HepG2 (cell line): ENCODE data around the gene STX10. TPM values are rescaled to one million over a fixed set of nuclear protein-coding genes. Genes with fewer than 3 reads are reported as not detected.
A peak's percentile ranks its signal among the peaks of the same experiment; 100 is the strongest.

Source experiments
- KLF9 ChIP-seq: IDR thresholded peaks from 2 replicates; pipeline ENCODE4 v1.6.1; 2016; ENCODE audit warnings: low read depth
- RAD21 ChIP-seq: fragments of 450-650 bp; formaldehyde crosslinking; IDR thresholded peaks from 2 replicates; pipeline ENCODE4 v1.5.0; 2020; ENCODE audit warnings: mild to moderate bottlenecking
- SMC3 ChIP-seq: IDR thresholded peaks from 2 replicates; pipeline ENCODE4 v1.6.1; 2011; ENCODE audit warnings: low read length, improper control_type of control experiment
- ZFP36L2 ChIP-seq: sonication (generic); formaldehyde crosslinking; IDR thresholded peaks from 2 replicates; pipeline ENCODE4 v1.4.0; 2020; ENCODE audit warnings: missing genetic modification reagents
- ZNF780A ChIP-seq: sonication (generic); formaldehyde crosslinking; IDR thresholded peaks from 2 replicates; pipeline ENCODE4 v1.8.0; 2022; ENCODE audit warnings: mild to moderate bottlenecking, missing genetic modification reagents, moderate library complexity
- polyA plus RNA-seq, 8 experiments: library from polyadenylated mRNA; depleted of rRNA in 3 of 8; stranded (reverse) in 7 of 8; unstranded in 1 of 8; fragments of >200 nt; fragmentation: Illumina TruSeq in 4 of 8; extraction: Trizol in 4 of 8; gene quantifications; 2 replicates each; pipeline versions ENCODE4 v1.2.1 to v1.2.3, GENCODE V29; 2011 to 2016; ENCODE audit warnings: low read depth in 4 of 8, missing spikeins in 1 of 8, mixed read lengths in 1 of 8; ENCODE audit not compliant: insufficient read depth in 1 of 8
- total RNA-seq, 5 experiments: library from RNA; depleted of rRNA; stranded (reverse); fragments of >200 nt; fragmentation: Illumina TruSeq; extraction: Trizol; gene quantifications; 2 replicates each; pipeline ENCODE4 v1.2.3, GENCODE V29; 2016; ENCODE audit warnings: low read depth in 1 of 5
- TF ChIP-seq, protein P1 (sequence below): sonication (generic); formaldehyde crosslinking; IDR thresholded peaks from 2 replicates; pipeline ENCODE4 v1.4.0; 2020; ENCODE audit warnings: missing genetic modification reagents, borderline replicate concordance
- TF ChIP-seq, protein P2 (sequence below): sonication (generic); formaldehyde crosslinking; IDR thresholded peaks from 2 replicates; pipeline ENCODE4 v1.4.0; 2020; ENCODE audit warnings: missing genetic modification reagents, borderline replicate concordance
- TF ChIP-seq, protein P3 (sequence below): sonication (generic); formaldehyde crosslinking; IDR thresholded peaks from 2 replicates; pipeline ENCODE4 v1.4.0; 2020; ENCODE audit warnings: missing genetic modification reagents
- TF ChIP-seq, protein P4 (sequence below): IDR thresholded peaks from 2 replicates; pipeline ENCODE4 v1.6.1; 2012; ENCODE audit warnings: low read length, improper control_type of control experiment
- TF ChIP-seq, protein P5 (sequence below), 2 experiments: sonication (generic) in 1 of 2; formaldehyde crosslinking in 1 of 2; IDR thresholded peaks; 2 replicates each; pipeline versions ENCODE4 v1.4.0 to v1.6.1; 2016 to 2020; ENCODE audit warnings: borderline replicate concordance in 1 of 2, low read depth in 1 of 2, mild to moderate bottlenecking in 1 of 2, missing genetic modification reagents in 1 of 2

The STX10 gene
- total and polyA plus RNA-seq, 2 of the 13 experiments (the other 11 are each of a cell fraction or from before 2014, with no cell fraction given): 47.9 to 66.4 TPM

DNA sequence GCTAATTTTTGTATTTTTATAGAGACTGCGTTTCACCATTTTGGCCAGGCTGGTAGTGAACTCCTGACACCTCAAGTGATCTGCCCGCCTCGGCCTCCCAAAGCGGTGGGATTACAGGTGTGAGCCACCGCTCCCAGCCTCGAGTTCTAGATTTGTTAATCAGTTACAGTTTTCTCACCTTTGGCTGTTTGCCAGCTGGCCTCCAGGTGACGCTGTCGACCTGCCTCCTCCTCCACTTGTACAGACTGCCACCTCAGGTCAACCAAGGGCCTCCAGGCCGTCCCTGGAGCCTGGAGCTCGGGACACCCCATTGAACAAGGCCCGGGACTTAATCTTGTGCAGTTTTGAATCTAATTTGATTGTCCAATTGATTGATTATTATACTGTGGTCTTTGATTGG lies 45.5 kb upstream of the STX10 start (continued):
- TF ChIP-seq, protein P1, sequence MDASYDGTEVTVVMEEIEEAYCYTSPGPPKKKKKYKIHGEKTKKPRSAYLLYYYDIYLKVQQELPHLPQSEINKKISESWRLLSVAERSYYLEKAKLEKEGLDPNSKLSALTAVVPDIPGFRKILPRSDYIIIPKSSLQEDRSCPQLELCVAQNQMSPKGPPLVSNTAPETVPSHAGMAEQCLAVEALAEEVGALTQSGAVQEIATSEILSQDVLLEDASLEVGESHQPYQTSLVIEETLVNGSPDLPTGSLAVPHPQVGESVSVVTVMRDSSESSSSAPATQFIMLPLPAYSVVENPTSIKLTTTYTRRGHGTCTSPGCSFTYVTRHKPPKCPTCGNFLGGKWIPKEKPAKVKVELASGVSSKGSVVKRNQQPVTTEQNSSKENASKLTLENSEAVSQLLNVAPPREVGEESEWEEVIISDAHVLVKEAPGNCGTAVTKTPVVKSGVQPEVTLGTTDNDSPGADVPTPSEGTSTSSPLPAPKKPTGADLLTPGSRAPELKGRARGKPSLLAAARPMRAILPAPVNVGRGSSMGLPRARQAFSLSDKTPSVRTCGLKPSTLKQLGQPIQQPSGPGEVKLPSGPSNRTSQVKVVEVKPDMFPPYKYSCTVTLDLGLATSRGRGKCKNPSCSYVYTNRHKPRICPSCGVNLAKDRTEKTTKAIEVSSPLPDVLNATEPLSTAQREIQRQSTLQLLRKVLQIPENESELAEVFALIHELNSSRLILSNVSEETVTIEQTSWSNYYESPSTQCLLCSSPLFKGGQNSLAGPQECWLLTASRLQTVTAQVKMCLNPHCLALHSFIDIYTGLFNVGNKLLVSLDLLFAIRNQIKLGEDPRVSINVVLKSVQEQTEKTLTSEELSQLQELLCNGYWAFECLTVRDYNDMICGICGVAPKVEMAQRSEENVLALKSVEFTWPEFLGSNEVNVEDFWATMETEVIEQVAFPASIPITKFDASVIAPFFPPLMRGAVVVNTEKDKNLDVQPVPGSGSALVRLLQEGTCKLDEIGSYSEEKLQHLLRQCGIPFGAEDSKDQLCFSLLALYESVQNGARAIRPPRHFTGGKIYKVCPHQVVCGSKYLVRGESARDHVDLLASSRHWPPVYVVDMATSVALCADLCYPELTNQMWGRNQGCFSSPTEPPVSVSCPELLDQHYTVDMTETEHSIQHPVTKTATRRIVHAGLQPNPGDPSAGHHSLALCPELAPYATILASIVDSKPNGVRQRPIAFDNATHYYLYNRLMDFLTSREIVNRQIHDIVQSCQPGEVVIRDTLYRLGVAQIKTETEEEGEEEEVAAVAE: 0 out of 2 replicates have a peak, but pooled peaks have one; percentile 36
- TF ChIP-seq, protein P2, sequence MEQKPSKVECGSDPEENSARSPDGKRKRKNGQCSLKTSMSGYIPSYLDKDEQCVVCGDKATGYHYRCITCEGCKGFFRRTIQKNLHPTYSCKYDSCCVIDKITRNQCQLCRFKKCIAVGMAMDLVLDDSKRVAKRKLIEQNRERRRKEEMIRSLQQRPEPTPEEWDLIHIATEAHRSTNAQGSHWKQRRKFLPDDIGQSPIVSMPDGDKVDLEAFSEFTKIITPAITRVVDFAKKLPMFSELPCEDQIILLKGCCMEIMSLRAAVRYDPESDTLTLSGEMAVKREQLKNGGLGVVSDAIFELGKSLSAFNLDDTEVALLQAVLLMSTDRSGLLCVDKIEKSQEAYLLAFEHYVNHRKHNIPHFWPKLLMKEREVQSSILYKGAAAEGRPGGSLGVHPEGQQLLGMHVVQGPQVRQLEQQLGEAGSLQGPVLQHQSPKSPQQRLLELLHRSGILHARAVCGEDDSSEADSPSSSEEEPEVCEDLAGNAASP (CRISPR knock-in tag): peak; percentile 84; the same call in 1 of the 2 replicates
- TF ChIP-seq, protein P3, sequence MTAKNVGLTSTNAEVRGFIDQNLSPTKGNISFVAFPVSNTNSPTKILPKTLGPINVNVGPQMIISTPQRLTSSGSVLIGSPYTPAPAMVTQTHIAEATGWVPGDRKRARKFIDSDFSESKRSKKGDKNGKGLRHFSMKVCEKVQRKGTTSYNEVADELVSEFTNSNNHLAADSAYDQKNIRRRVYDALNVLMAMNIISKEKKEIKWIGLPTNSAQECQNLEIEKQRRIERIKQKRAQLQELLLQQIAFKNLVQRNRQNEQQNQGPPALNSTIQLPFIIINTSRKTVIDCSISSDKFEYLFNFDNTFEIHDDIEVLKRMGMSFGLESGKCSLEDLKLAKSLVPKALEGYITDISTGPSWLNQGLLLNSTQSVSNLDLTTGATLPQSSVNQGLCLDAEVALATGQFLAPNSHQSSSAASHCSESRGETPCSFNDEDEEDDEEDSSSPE: 0 out of 2 replicates have a peak, but pooled peaks have one; percentile 24
- TF ChIP-seq, protein P4, sequence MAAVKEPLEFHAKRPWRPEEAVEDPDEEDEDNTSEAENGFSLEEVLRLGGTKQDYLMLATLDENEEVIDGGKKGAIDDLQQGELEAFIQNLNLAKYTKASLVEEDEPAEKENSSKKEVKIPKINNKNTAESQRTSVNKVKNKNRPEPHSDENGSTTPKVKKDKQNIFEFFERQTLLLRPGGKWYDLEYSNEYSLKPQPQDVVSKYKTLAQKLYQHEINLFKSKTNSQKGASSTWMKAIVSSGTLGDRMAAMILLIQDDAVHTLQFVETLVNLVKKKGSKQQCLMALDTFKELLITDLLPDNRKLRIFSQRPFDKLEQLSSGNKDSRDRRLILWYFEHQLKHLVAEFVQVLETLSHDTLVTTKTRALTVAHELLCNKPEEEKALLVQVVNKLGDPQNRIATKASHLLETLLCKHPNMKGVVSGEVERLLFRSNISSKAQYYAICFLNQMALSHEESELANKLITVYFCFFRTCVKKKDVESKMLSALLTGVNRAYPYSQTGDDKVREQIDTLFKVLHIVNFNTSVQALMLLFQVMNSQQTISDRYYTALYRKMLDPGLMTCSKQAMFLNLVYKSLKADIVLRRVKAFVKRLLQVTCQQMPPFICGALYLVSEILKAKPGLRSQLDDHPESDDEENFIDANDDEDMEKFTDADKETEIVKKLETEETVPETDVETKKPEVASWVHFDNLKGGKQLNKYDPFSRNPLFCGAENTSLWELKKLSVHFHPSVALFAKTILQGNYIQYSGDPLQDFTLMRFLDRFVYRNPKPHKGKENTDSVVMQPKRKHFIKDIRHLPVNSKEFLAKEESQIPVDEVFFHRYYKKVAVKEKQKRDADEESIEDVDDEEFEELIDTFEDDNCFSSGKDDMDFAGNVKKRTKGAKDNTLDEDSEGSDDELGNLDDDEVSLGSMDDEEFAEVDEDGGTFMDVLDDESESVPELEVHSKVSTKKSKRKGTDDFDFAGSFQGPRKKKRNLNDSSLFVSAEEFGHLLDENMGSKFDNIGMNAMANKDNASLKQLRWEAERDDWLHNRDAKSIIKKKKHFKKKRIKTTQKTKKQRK: no peak
- TF ChIP-seq, protein P5, sequence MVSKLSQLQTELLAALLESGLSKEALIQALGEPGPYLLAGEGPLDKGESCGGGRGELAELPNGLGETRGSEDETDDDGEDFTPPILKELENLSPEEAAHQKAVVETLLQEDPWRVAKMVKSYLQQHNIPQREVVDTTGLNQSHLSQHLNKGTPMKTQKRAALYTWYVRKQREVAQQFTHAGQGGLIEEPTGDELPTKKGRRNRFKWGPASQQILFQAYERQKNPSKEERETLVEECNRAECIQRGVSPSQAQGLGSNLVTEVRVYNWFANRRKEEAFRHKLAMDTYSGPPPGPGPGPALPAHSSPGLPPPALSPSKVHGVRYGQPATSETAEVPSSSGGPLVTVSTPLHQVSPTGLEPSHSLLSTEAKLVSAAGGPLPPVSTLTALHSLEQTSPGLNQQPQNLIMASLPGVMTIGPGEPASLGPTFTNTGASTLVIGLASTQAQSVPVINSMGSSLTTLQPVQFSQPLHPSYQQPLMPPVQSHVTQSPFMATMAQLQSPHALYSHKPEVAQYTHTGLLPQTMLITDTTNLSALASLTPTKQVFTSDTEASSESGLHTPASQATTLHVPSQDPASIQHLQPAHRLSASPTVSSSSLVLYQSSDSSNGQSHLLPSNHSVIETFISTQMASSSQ (IDR thresholded peaks at IDR 0.05; ENCODE audit: low read depth): peak; percentile 72
- TF ChIP-seq, protein P5 (CRISPR knock-in tag; IDR thresholded peaks at IDR 0.05; ENCODE audit: borderline replicate concordance): peak; percentile 84
- peak; percentile 36; the same call in 1 of the 2 replicates for TF ChIP-seq SMC3
- peak; percentile 51 for TF ChIP-seq RAD21 (CRISPR knock-in tag)
- TF ChIP-seq ZFP36L2: no peak
- no peak; the same call in 1 of the 2 replicates for TF ChIP-seq ZNF780A (CRISPR knock-in tag)
- no peak for TF ChIP-seq KLF9 (CRISPR knock-in tag)
